Body of pancreas (tissue), 4 donors: ENCODE results near the gene CHRDL2.

ENCODE experiments used
- POLR2A ChIP-seq, 3 donors: fragments of 450-650 bp; IDR thresholded peaks; one replicate each; pipeline ENCODE4 v1.6.1; 2016; ENCODE audit warnings: antibody characterized with exemption in 3 of 3, mild to moderate bottlenecking in 2 of 3
- TF ChIP-seq, protein P1 (sequence below), 7 experiments: fragments of 450-650 bp in 4 of 7; fragments of 200-600 bp in 3 of 7; sonication (generic) in 3 of 7; IDR thresholded peaks; one replicate each; pipeline ENCODE4 v1.5.1; 2016 to 2019; ENCODE audit warnings: antibody characterized with exemption in 7 of 7

DNA sequence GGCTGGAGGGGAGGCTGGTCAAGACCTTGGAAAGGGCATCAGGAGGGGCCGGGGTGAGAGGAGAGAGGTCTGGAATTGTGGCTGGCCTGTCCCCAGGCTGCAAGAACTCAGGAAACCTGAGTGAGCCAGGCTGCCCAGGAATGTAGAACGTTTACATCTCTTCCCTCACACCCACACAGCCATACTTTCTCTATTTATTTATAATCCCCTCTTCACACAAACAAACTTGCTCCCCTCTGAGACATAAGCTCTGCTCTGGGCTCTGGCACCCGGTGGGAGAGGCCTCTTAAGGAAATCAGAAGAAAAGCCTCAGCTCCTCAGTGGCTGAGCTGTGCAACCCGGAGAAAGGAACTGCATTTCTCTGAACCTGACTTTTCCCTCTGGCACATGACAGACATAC, 5.5 kb downstream of the CHRDL2 start:
- TF ChIP-seq, protein P1, sequence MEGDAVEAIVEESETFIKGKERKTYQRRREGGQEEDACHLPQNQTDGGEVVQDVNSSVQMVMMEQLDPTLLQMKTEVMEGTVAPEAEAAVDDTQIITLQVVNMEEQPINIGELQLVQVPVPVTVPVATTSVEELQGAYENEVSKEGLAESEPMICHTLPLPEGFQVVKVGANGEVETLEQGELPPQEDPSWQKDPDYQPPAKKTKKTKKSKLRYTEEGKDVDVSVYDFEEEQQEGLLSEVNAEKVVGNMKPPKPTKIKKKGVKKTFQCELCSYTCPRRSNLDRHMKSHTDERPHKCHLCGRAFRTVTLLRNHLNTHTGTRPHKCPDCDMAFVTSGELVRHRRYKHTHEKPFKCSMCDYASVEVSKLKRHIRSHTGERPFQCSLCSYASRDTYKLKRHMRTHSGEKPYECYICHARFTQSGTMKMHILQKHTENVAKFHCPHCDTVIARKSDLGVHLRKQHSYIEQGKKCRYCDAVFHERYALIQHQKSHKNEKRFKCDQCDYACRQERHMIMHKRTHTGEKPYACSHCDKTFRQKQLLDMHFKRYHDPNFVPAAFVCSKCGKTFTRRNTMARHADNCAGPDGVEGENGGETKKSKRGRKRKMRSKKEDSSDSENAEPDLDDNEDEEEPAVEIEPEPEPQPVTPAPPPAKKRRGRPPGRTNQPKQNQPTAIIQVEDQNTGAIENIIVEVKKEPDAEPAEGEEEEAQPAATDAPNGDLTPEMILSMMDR (IDR thresholded peaks at IDR 0.05): no peak
- TF ChIP-seq POLR2A (IDR thresholded peaks at IDR 0.05): no peak
